Neural cell (in vitro differentiated cells): ENCODE results near the gene KCNIP4.

Experiments
- CTCF ChIP-seq: fragments of 450-650 bp; IDR thresholded peaks from 2 replicates; pipeline ENCODE4 v1.5.1; 2014; ENCODE audit warnings: antibody characterized with exemption, mild to moderate bottlenecking, moderate library complexity; ENCODE audit not compliant: poor library complexity, severe bottlenecking
- MXI1 ChIP-seq: fragments of 450-650 bp; conservative IDR thresholded peaks from 2 replicates; pipeline ENCODE4 v1.6.1; 2014; ENCODE audit warnings: antibody characterized with exemption, mild to moderate bottlenecking; ENCODE audit not compliant: poor library complexity, severe bottlenecking
- POLR2AphosphoS5 ChIP-seq: IDR thresholded peaks from 2 replicates; pipeline ENCODE4 v1.6.1; 2012
- SMC3 ChIP-seq: fragments of 450-650 bp; conservative IDR thresholded peaks from 2 replicates; pipeline ENCODE4 v1.6.1; 2014; ENCODE audit warnings: antibody characterized with exemption, mild to moderate bottlenecking, moderate library complexity; ENCODE audit not compliant: poor library complexity

GRCh38 chr4:20859097-20859781 is 1089.3 kb downstream of the KCNIP4 start:
- no peak for TF ChIP-seq CTCF
- no peak for TF ChIP-seq POLR2AphosphoS5
- TF ChIP-seq MXI1 = no peak
- TF ChIP-seq SMC3 = no peak
